Central memory CD8-positive, alpha-beta T cell (primary cell): ENCODE results near the gene RAB31.

Experiments used
- ATAC-seq: fragments of 150-1000 bp; cut with Tn5 transposase; replicated peaks from 2 replicates; pipeline ENCODE4 v1.10.0; 2022; ENCODE audit warnings: mild to moderate bottlenecking, moderate FRiP score, moderate number of reproducible peaks; ENCODE audit not compliant: poor library complexity, severe bottlenecking; ENCODE audit errors: extremely low read depth
- DNase-seq, 2 donors: peaks; one replicate each; pipeline ENCODE4 v3.0.0; 2021; ENCODE audit warnings: low spot score in 2 of 2
- H3K27ac Mint-ChIP-seq: one replicate; pipeline ENCODE4 v1.8.0; 2022; ENCODE audit warnings: low read depth, mild to moderate bottlenecking, moderate library complexity, mixed read lengths
- H3K27me3 Mint-ChIP-seq: one replicate; pipeline ENCODE4 v1.8.0; 2022; ENCODE audit warnings: mixed read lengths
- H3K36me3 Mint-ChIP-seq: one replicate; pipeline ENCODE4 v1.8.0; 2022; ENCODE audit warnings: mild to moderate bottlenecking, moderate library complexity, mixed read lengths; ENCODE audit not compliant: insufficient read depth
- H3K4me1 Mint-ChIP-seq: one replicate; pipeline ENCODE4 v1.8.0; 2022; ENCODE audit warnings: mixed read lengths
- H3K4me3 Mint-ChIP-seq: one replicate; pipeline ENCODE4 v1.8.0; 2022; ENCODE audit warnings: mild to moderate bottlenecking, moderate library complexity, mixed read lengths
- H3K9me3 Mint-ChIP-seq: one replicate; pipeline ENCODE4 v1.8.0; 2022; ENCODE audit warnings: mixed read lengths

RAB31 gene

DNA sequence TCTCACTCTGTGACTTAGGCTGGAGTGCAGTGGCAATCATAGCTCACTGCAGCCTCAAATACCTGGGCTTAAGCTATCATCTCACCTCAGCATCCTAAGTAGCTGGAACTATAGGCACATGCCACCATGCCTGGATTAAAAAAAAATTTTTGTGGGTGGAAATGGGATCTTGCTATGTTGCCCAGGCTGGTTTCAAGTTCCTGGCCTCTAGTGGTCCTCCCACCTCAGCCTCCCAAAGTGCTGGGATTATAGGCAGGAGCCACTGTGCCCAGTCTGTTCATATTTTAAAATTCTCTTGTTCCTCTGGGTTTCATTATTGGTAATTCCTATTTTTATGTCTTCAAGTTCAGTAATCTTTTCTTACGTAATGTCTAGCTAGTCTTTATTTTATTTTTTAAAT, 25.5 kb upstream of the RAB31 start:
- Mint-ChIP-seq H3K27ac (no peak overlapping the region), H3K9me3 (no peaks in the 10 kb centered on the region), H3K4me3 (no peak overlapping the region), H3K36me3 (no peaks in the 10 kb centered on the region), H3K4me1 (no peaks in the 10 kb centered on the region), H3K27me3 (peaks cover 34% of the 10 kb centered on the region)
- DNase-seq = no peak
- ATAC-seq = no peak

DNA sequence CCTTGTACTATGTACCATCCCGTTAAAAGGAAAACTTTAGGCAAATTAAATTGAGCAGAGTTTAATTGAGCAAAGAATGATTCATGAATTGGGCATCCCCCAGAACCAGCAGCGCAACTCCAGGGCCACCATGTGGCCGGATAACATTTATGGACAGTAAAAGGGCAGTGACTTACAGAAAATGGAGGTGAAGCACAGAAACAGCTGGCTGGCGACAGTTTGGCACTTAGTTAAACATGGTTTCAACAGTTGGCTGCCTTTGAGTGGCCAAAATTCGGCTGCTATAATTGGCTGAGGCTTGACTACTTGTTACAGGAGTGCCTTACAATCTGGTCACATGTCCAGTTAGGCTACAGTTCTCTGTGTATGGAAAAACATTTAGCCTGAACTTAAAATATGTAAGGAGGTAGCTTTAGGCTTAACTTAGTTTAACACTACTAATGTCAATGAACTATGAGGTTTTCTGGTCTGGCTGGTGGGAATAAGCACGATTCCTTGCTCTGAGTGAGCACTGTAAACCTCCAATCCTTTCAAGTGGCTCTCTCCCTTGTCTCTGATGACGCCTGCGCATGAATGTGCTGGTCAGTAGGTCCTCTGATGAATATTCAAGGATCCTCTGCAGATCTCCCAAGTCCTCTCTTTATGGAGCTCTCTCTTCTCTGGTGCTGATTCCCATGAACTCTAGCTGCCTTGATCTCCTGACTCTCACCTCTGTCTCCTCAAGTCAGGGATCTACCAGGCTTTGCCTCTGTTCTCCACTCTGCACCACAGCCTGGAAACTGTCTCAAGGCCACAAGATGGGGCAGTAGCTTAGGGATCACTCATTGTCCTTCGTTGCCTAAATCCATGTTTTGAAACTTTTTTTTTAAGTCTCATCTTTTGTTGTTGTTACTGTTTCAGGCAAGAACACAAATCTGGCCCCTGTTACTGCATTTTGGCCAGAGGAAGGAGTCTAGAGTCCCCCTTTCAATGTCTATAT, 24.4 kb upstream of the RAB31 start:
- DNase-seq (no peak), ATAC-seq (no peak)
- peaks cover 28% of the 10 kb centered on the region for H3K27me3 Mint-ChIP-seq
- no peaks in the 10 kb centered on the region for H3K9me3 Mint-ChIP-seq
- no peak overlapping the region for H3K27ac Mint-ChIP-seq
- H3K4me1 Mint-ChIP-seq = no peaks in the 10 kb centered on the region
- no peak overlapping the region for H3K4me3 Mint-ChIP-seq
- peaks cover 2% of the 10 kb centered on the region for H3K36me3 Mint-ChIP-seq

GRCh38 chr18:9684881-9685614, 23.1 kb upstream of the RAB31 start:
- H3K36me3 Mint-ChIP-seq = peaks cover 2% of the 10 kb centered on the region
- H3K4me3 Mint-ChIP-seq = no peak overlapping the region
- ATAC-seq (no peak), DNase-seq (no peak)
- H3K27ac Mint-ChIP-seq = no peak overlapping the region
- H3K27me3 Mint-ChIP-seq = peaks cover 22% of the 10 kb centered on the region
- no peaks in the 10 kb centered on the region for H3K4me1 Mint-ChIP-seq
- H3K9me3 Mint-ChIP-seq = no peaks in the 10 kb centered on the region

- H3K27me3 Mint-ChIP-seq = peaks cover 22% of the 10 kb centered on the region
- H3K4me1 Mint-ChIP-seq = no peaks in the 10 kb centered on the region
- no peak for ATAC-seq
- H3K36me3 Mint-ChIP-seq = peaks cover 2% of the 10 kb centered on the region
- no peak overlapping the region for H3K4me3 Mint-ChIP-seq
- H3K27ac Mint-ChIP-seq = no peak overlapping the region
- no peak for DNase-seq
- H3K9me3 Mint-ChIP-seq = no peaks in the 10 kb centered on the region
These were observed 22.5 kb upstream of the RAB31 start for GRCh38 chr18:9685615-9685890.

DNA sequence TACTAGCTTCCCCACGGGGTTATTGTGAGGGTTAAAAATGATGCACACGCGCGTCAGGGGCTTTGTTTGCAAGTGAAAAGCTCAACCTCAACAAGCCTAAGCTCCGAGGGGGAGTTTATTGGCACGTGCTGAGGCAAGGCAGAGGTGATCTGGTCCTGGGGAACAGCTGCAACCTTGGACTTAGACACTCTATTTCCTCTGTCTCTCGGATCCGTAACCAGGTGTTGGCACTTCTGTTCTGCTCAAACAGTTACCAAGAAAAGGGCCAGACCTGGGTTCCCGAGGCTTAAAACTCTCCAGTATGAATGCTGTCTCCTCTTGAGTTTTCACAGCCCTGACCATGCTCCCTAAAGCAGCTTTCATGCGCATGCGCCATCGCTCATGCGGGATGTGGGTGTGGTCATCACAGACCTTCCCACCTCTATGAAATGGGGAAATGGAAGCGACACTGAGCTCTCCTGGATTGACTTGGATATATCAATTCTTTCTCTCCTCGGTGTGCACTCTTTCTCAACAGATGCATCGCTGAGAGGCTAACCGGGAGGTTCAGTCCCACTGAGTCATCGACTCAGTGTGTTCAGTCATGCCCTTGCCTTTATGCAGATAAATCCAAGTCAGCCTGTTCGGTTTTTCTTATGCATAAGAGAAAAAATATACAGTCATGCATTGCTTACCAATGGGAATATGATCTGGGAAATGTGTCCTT, 19.9 kb upstream of the RAB31 start:
- ATAC-seq = no peak
- Mint-ChIP-seq H3K9me3 (no peaks in the 10 kb centered on the region), H3K4me1 (no peaks in the 10 kb centered on the region), H3K4me3 (no peak overlapping the region), H3K27me3 (peaks cover 22% of the 10 kb centered on the region), H3K36me3 (peaks cover 4% of the 10 kb centered on the region), H3K27ac (no peak overlapping the region)
- DNase-seq = no peak

DNA sequence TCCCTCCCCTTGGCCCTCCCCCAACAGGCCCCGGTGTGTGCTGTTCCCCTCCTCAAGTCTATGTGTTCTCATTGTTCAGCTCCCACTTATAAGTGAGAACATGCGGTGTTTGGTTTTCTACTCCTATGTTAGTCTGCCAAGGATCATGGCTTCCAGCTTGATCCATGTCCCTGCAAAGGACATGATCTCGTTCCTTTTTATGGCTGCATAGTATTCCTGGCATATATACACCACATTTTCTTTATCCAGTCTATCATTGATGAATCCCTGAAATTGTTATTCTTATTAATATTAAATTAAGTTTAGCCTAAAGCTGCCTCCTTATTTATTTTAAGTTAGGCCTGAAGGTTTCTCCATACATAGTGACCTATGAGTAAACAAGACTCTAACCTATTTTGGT, 18.8 kb upstream of the RAB31 start:
- Mint-ChIP-seq H3K27ac (no peak overlapping the region), H3K4me1 (no peaks in the 10 kb centered on the region), H3K36me3 (peaks cover 4% of the 10 kb centered on the region), H3K9me3 (no peaks in the 10 kb centered on the region), H3K27me3 (peaks cover 14% of the 10 kb centered on the region), H3K4me3 (no peak overlapping the region)
- DNase-seq (no peak), ATAC-seq (no peak)

- no peak overlapping the region for H3K27ac Mint-ChIP-seq
- H3K4me3 Mint-ChIP-seq = no peak overlapping the region
- H3K27me3 Mint-ChIP-seq = peaks cover 1% of the 10 kb centered on the region
- ATAC-seq = no peak
- no peaks in the 10 kb centered on the region for H3K9me3 Mint-ChIP-seq
- H3K4me1 Mint-ChIP-seq = no peaks in the 10 kb centered on the region
- H3K36me3 Mint-ChIP-seq = peaks cover 4% of the 10 kb centered on the region
- no peak for DNase-seq
These were observed 17.5 kb upstream of the RAB31 start for GRCh38 chr18:9690418-9691188.

GRCh38 chr18:9691235-9691634, 16.9 kb upstream of the RAB31 start:
- H3K27ac Mint-ChIP-seq = no peak overlapping the region
- H3K4me1 Mint-ChIP-seq = peaks cover 2% of the 10 kb centered on the region
- H3K9me3 Mint-ChIP-seq = no peaks in the 10 kb centered on the region
- no peak overlapping the region for H3K4me3 Mint-ChIP-seq
- H3K36me3 Mint-ChIP-seq = peaks cover 4% of the 10 kb centered on the region
- ATAC-seq (no peak), DNase-seq (no peak)
- no peaks in the 10 kb centered on the region for H3K27me3 Mint-ChIP-seq

DNA sequence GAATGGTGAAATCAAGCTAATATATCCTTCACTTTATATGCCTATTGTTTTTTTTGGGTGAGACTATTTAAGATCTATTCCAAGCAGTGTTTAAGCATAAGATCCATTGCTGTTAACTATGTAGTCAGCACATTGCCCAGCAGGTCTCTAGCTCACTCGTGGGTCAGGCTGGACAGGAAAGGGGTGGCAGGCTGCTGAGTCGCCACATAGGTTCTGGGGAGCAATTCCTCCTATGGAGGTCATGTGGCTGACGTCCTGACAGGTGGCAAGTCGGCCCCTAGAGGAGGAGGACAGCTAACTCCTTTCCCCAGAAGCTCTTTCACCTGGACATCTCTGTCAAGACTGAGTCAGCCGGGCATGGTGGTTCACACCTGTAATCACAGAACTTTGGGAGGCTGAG, 13.9 kb upstream of the RAB31 start:
- Mint-ChIP-seq H3K4me1 (peaks cover 7% of the 10 kb centered on the region), H3K9me3 (no peaks in the 10 kb centered on the region), H3K27me3 (peaks cover 9% of the 10 kb centered on the region), H3K36me3 (peaks cover 2% of the 10 kb centered on the region), H3K27ac (no peak overlapping the region), H3K4me3 (no peak overlapping the region)
- ATAC-seq = no peak
- no peak for DNase-seq

- Mint-ChIP-seq H3K36me3 (peaks cover 2% of the 10 kb centered on the region), H3K9me3 (no peaks in the 10 kb centered on the region), H3K4me1 (peaks cover 7% of the 10 kb centered on the region), H3K4me3 (no peak overlapping the region), H3K27me3 (peaks cover 9% of the 10 kb centered on the region), H3K27ac (no peak overlapping the region)
- ATAC-seq (no peak), DNase-seq (no peak)
These were observed 13.1 kb upstream of the RAB31 start for GRCh38 chr18:9694952-9695495.

- Mint-ChIP-seq H3K36me3 (peaks cover 2% of the 10 kb centered on the region), H3K9me3 (no peaks in the 10 kb centered on the region), H3K4me3 (no peak overlapping the region), H3K4me1 (peaks cover 7% of the 10 kb centered on the region), H3K27ac (no peak overlapping the region), H3K27me3 (peaks cover 9% of the 10 kb centered on the region)
- no peak for DNase-seq
- ATAC-seq = no peak
These were observed 12.5 kb upstream of the RAB31 start for GRCh38 chr18:9695605-9696004.

GRCh38 chr18:9696112-9696511, 12.0 kb upstream of the RAB31 start:
- Mint-ChIP-seq H3K27ac (no peak overlapping the region), H3K4me3 (no peak overlapping the region), H3K27me3 (peaks cover 9% of the 10 kb centered on the region), H3K4me1 (peaks cover 7% of the 10 kb centered on the region), H3K9me3 (no peaks in the 10 kb centered on the region), H3K36me3 (peaks cover 2% of the 10 kb centered on the region)
- DNase-seq (no peak), ATAC-seq (no peak)
